HG03460 (cell line): ENCODE data around the gene USP2.

Source experiments
- ATAC-seq: cut with Tn5 transposase; IDR thresholded peaks from one replicate; pipeline ENCODE4 v1.9.1; 2021; ENCODE audit not compliant: unreplicated experiment

USP2 gene

GRCh38 chr11:119377112-119377901 lies 4.2 kb downstream of the USP2 start:
- ATAC-seq: no peak

- no peak for ATAC-seq
Measured at GRCh38 chr11:119376197-119376847, 5.2 kb downstream of the USP2 start.

- ATAC-seq: no peak
Measured at GRCh38 chr11:119375337-119376196, 5.9 kb downstream of the USP2 start.

GRCh38 chr11:119374632-119375336 lies 6.7 kb downstream of the USP2 start:
- ATAC-seq: no peak

DNA sequence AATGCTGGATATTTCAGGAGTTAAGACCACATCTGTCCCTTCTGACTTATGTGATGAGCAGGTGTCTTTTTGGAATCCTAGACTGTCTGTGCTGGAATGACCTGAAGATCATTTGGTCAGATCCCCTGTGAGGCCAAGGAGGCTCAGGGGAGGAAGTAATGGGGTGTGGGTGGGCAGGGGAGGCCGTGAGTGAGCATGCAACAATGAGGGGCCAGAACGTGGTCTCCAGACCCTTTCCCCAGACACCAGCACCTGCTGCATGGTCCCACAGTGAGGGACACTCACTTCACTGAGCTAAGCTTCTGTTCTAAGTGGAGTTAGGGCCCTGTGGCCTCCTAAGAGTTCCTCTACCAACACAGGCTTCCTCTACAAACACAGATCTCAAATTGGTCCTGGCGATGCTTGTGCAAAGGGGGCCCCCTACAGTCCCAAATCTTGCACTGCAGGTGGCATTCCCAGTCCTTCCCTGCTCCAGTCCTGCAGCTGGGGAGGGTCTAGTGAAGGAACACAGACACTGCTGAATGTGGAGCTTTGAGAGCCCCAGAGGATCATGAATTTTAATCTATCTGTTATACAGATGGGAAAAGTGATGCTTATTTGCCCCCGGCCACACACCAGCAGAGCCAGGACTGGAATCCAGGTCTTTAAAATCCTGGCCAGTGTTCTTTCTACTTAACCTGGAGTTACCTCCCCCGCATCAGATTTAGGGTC lies 7.4 kb downstream of the USP2 start:
- ATAC-seq: no peak

DNA sequence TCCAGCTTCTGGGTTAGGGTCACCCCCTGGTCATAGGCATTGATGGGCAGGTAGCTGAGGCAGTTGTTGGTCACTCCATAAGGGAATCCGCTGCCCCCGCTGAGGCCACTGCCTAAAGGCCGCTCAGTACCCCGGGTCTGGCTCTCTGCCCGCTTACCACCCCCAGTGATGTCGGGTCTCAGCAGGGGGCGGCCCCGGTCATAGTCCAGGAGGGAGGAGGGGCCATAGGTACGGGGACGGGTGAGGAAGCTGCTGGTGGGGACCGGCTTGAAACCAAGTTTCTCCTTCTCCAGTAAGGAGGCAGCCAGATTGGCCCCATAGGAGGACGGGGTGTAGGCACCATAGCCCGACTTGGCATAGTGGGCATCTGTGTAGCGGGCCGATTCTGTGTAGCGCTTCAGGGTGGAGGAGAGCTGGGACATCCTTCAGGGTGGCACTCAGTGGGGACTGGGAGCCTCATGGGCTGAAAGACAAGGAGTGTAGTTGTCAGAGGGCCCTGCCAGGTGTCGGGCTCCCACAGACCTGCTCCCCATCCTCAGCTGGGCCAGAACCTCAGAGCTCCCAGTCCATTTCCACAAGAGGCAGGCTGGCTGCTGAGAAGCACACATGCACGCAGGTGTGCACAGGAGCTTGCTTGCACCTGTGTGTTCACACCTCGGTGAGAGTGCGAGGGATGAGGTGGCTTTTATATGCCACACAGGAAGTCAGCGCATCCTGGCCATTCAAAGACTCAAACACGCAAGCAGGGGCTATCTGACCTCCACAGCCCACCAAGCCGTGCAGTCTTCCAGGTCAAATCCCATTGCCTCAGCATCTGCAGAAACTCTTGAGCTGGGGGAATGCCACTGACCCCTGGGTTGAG lies 8.2 kb downstream of the USP2 start:
- ATAC-seq: no peak

DNA sequence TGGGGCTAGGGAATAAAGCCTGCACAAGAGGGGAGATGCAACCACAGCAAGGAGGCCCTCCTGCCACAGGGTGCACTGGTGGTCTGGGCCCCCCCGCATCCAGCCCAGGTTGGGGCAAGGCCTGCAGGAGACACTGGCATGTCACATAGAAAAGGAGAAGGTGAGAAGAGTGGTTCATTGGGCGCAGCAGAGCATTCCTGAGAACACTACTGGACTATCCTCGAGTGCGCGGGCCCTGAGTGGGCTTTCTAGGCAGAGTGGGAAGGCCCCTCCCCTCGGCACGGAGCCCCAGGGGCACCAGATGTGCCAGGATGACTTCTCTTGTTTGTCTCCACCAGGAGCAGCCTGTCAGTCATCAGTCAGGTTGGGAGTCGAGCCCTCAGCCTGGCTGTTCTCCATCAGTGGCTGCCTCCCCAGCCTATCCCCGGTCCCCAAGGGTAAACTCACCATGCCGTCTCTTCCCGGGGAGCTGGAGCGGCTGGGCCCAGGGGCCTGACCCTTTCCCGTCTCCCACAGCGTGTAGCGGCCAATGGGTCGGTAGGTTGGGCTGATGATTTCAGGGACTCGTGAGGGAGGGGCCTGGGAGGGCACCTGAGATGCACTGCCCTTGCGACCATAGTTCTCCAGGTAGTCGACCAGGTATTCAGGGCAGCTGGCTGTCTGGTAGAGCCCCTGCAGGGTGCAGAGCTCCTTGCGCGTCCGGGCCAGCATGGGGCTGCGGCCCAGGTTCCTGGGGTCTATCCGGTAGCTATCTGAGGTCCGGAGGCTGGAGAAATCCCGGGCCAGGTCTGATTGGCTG lies 9.0 kb downstream of the USP2 start:
- no peak for ATAC-seq

DNA sequence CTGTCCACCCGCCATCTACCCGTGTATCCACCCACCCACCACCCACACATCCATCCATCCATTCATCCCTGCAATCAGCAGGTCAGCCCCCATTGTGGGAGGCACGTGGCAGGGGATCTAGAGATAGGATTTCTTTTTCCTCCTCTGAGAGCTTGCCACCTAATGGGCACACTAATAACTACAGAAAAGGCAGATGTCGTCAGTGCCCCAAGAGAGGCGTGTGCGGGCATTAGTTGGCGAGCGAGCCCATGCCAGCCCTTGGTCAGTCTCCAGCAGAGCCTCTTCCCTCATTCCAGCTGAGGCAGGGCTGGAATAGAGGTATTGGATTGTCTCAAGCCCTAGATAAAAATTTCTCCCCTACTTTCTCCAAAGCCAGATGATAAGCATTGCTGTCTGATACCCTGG lies 9.7 kb downstream of the USP2 start:
- ATAC-seq: no peak

DNA sequence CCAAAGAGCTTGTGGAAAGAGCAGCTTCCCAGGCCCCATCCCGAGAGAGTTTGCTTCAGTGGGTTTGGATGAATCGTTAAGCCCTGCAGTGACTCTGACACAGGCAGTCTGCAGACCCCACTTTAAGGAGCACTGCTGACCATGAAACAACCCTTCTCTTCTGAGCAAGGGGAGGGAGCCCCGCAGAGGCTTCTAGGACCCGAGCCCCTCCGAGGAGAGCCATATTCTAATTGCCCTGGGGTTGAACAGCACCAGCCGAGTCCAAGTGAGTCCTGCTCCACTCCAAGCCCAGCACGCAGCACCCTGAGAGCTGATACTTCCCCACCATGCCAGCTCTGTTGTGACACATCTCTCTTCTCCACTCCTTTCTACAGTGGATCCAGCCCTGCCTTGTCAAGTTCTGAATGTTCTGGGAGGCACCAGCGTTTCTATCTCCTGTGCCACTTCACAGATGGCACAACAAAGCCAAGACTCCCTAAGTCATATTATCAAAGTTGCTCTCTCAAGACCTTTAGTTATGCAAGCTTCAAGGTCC lies 10.4 kb downstream of the USP2 start:
- no peak for ATAC-seq

GRCh38 chr11:119370486-119371046 lies 10.9 kb downstream of the USP2 start:
- ATAC-seq: no peak

DNA sequence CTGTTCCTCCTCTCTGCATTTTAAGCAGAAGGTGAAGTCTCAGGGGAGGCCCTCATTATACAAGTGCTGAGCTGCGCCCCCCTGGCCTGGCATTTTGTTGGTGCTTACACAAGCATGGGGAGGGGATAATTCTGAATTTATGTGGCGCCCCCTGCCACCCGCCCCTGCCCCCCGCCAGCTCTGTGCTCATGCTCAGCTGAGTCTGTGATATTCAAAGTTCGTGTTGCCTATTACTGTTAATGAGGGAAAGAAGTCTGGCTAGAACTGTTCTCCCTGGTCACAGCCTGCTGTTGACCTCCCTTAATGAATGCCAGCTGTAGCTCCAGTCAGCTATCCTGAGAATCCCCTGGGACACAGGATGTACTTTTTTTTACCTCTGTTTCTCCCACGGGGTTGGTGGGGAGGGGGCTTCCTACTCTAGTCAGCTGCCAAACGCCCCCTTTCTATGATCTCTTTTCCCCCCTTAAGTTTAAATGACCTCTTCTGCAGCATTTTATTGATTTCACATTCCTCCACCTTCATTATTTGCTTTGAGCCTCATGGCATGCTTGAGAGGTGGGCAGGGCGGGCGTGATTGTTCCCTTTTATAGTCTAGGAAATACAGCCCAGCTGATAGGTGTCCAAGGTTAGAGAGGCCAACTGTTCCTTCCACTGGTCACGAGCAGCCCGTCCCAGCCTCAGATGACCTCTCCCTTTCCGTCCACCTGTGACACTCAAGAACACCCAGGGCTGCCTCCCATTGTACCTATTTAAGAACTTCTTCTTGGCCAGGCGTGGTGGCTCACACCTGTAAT lies 12.2 kb downstream of the USP2 start:
- no peak for ATAC-seq

DNA sequence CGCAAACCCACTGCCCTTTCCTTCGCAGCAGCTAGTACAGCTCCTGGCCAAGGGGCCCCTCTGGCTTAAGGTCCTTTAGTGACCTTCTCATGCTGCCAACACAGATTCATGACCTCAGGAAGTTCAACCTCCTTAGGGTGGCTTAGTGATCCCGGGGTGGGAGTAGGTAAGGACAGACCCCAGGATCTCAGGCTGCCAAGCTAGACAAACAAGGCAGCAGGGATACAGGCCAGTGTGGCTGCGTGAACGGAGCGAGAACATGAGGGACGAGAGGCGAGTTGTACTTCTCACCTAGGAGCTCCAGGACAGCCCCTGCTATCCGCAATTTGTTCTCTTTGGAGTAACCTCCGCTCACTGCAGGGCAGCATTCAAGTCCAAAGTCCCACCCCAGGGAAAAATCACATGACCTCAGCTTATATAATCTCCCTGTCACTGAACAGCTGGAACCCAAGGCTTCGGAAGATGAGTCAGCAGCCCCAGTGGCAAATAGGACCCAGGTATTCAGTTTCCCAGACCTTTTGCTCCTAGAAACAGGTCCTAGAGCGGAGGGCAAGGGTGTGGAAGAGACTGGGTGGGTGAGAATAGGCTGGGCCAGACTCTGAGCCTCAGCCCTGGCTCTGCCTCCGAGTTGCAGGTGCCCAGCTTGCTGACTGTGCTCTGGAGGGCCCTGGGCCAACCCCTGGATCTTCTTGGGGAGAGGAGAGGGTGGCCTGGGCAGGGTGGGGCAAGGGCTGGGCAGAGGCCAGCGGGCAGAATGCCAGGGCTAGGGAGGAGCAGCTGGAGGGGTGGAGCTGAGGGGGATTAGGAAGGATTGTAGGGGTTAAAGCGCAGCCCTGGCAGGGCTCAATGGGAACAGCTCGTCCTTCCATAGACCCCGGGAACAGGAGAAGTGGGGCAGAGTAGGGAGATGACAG lies 13.1 kb downstream of the USP2 start:
- no peak for ATAC-seq

DNA sequence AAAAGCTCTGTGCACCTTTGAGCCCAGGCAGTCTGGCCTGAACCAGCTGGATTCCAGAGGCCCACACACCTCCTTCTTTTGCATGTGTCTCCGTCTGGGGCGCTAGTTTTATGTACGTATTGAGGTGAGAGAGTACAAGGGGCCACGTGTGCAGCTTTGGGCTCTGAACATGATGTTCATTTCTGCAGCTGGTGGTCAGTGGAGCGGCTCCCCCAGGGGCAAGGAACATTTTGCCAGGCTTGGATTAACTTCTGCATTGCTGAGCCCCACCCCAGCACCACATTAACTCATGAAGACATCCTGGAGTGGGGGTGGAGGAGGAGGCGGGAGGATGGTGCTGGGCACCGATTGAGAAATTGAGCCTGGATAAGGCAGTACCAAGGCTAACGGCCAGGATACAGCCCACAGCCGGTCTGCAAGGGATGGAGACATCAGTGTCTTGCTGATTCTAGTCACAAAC lies 13.8 kb downstream of the USP2 start:
- no peak for ATAC-seq

- ATAC-seq: no peak
Measured at GRCh38 chr11:119366690-119367620, 14.5 kb downstream of the USP2 start.

- no peak for ATAC-seq
Measured at GRCh38 chr11:119365071-119365591, 16.4 kb downstream of the USP2 start.
